ENCODE measurements around the gene TBK1. TPM values are rescaled to one million over a fixed set of nuclear protein-coding genes. Genes with fewer than 3 reads are reported as not detected.

Gene TBK1
- total RNA-seq, 4 donors from 2014 or later: 27.7 to 60.5 (median 38.6) TPM

DNA sequence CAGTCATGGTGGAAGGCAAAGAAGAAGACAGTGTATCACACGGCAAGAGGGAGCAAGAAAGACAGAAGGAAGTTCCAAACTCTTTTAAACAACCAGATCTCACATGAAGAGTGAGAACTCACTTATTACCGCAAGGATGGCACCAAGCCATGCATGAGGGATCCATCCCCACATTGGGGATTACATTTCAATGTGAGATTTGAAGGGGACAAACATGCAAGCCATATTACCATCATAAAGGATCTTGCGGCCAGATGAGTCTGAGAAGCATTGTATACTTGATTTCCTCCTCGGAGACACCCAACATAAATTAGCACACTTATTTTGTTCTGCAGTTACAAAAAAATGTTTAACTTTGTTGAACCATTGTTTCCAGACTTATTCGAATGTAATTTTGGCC lies 66.5 kb downstream of the TBK1 start:
- TF ChIP-seq, protein P1, sequence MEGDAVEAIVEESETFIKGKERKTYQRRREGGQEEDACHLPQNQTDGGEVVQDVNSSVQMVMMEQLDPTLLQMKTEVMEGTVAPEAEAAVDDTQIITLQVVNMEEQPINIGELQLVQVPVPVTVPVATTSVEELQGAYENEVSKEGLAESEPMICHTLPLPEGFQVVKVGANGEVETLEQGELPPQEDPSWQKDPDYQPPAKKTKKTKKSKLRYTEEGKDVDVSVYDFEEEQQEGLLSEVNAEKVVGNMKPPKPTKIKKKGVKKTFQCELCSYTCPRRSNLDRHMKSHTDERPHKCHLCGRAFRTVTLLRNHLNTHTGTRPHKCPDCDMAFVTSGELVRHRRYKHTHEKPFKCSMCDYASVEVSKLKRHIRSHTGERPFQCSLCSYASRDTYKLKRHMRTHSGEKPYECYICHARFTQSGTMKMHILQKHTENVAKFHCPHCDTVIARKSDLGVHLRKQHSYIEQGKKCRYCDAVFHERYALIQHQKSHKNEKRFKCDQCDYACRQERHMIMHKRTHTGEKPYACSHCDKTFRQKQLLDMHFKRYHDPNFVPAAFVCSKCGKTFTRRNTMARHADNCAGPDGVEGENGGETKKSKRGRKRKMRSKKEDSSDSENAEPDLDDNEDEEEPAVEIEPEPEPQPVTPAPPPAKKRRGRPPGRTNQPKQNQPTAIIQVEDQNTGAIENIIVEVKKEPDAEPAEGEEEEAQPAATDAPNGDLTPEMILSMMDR (IDR thresholded peaks at IDR 0.05; ENCODE audit: low read depth): no peak

DNA sequence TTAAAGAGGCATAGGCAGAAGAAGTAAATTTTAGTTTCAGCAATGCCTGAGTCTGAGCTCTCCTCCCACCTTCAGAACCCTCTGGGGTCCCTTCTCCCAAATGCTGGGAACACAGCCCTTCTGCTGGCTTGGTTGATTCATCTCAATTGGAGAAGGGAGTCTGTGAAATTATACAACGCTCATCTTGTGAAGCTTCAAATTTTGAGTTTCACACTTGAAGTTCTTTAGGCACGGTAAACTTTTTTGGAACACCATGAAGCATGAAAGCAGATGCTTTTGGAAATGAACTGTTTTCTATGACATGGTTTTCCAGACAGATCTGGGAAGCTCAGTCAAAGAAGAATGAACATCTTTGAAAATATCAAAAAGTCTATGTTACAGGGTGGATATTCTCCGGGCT lies 69.9 kb downstream of the TBK1 start:
- TF ChIP-seq, protein P1 (IDR thresholded peaks at IDR 0.05; ENCODE audit: low read depth): no peak

DNA sequence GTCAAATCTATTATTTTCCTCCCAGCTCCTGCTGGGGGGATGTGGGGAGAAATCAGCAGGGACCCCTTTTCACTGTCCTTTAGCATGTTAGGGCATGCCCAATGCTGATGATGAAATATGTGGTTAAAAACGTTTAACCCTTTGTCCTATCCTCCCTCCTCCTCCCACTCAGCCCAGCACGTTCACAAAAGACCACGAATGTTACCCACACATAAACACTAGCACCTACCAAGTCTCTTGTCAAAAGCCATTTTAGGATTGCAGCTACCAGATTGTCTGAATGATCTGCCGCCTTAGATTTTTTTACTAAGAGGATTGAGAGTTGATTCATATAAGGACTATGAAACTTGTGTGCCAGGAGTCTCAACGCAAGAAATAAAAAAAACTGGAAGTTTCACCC lies 70.4 kb downstream of the TBK1 start:
- TF ChIP-seq, protein P1 (IDR thresholded peaks at IDR 0.05; ENCODE audit: low read depth): no peak

DNA sequence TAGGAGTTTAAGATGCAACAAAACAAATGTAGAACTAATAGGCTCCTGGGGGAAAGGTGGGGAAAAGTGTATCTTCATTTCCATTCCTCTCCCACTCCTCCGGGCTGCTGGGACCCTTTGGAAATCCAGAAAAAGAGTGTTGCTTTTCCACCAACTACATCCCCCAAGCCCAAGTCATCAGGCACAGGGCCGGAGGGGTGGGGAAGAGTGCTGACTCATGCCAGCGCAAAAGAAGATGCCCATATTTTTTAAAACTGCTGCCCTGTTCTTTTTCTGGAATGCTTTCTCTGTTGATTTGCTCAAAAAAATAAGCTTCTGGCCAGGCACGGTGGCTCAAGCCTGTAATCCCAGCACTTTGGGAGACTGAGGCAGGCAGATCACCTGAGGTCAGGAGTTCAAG lies 70.9 kb downstream of the TBK1 start:
- TF ChIP-seq, protein P1 (IDR thresholded peaks at IDR 0.05; ENCODE audit: low read depth): no peak

DNA sequence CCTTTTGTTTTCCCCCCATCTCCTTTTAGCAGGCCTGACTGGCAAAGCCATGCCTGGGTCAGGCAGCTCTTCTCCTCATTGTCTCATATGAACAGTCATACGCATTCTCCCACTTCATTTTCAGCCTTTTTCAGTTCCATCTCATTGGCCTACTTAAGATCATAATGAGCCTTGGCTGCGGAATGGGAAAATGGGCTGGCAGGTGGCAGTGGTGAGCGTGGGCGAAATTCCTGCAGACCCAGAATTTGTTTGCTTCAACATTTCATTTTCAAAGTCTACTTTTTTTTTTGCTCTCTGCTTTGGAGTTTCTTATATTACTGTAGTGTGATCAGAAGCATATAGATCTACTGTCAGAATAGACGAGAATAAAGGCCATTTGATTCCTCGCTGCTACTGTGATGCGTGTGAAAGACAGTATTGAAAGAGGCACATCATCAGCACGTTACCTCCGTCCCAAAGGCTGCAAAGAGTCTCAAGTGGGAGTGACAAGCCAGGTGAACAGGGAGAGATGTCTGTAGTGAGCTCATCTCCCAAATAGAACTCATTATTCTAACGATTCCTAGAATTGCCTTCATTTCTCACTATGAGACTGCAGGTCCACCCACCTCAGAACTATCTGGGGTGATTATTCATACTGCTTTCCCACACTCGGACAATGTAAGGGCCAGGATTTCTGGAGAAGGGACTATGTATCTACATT lies 73.7 kb downstream of the TBK1 start:
- TF ChIP-seq, protein P1 (IDR thresholded peaks at IDR 0.05; ENCODE audit: low read depth): no peak

DNA sequence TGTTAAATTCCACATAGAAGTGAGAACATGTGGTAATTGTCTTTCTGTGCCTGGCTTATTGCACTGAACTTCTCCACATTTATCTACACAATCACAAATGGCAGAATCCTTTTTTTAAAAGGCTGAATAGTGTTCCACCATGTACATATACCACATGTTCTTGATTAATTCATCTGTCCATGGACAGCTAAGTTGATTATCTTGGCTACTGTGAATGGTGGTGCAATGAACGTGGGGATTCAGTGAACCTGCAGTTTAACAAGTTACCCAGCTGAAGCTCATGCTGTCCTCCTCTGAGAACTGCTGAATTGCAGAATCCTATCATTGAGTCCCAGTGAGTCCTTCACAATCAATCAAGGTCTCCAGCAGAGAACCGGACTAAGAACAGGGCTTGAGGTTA lies 74.9 kb downstream of the TBK1 start:
- TF ChIP-seq, protein P1 (IDR thresholded peaks at IDR 0.05; ENCODE audit: low read depth): no peak

DNA sequence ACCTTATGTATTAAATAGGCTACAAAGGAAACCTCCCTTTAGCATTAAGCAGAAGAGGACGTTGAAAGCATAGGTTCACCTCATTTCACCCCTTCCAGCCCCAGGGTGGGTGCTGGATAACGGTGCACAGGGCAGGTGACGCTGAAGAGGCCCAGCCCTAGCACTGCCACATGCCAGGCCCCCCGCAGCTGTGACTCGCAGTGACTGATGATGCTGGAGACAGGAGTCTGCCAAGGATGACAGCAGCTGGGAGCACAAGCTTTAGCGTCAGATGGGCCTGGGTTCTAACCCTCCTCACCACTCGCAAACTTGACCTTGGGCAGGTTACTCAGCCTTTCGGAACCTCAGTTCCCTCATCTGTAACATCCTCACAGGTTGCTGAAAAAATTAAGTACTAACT lies 76.7 kb downstream of the TBK1 start:
- TF ChIP-seq, protein P1 (IDR thresholded peaks at IDR 0.05; ENCODE audit: low read depth): no peak
